Erythroblast (primary cell): ENCODE results near the gene SPATA16.

Experiments used
- GATA1 ChIP-seq: IDR thresholded peaks from 2 replicates; pipeline ENCODE4 v1.6.1; 2011; ENCODE audit warnings: low read depth, mild to moderate bottlenecking, control low read depth, low read length, moderate library complexity
- POLR2A ChIP-seq: IDR thresholded peaks from 2 replicates; pipeline ENCODE4 v1.6.1; 2011; ENCODE audit warnings: mild to moderate bottlenecking, low read length

- TF ChIP-seq POLR2A (no peak), GATA1 (no peak)
Observed at GRCh38 chr3:172839679-172840078, 301.4 kb downstream of the SPATA16 start.
